HL-60 (cell line): ENCODE data around the gene HCAR2.
A peak's percentile ranks its signal among the peaks of the same experiment; 100 is the strongest.

ENCODE experiments used
- DNase-seq, 2 experiments: peaks; one replicate each; pipeline ENCODE4 v3.0.0-alpha.2; 2010 to 2020; ENCODE audit warnings: low read depth in 1 of 2, low spot score in 1 of 2
- H3K27ac ChIP-seq: fragments of 250-450 bp; sonication (Bioruptor Pico); replicated peaks from 2 replicates; pipeline ENCODE4 v1.5.1; 2020; ENCODE audit warnings: mild to moderate bottlenecking, moderate library complexity
- H3K27me3 ChIP-seq: fragments of 250-450 bp; sonication (Bioruptor Pico); 2 replicates; pipeline ENCODE4 v1.5.1; 2021; ENCODE audit warnings: mild to moderate bottlenecking, moderate library complexity; ENCODE audit not compliant: insufficient read depth, poor library complexity, severe bottlenecking
- H3K4me3 ChIP-seq: replicated peaks from 2 replicates; pipeline ENCODE4 v1.5.1; 2011; ENCODE audit warnings: mild to moderate bottlenecking, control low read depth, low read length; ENCODE audit not compliant: insufficient read depth
- CTCF ChIP-seq: IDR thresholded peaks from one replicate; pipeline ENCODE4 v1.5.1; 2011; ENCODE audit warnings: low read length, control low read depth, inconsistent platforms; ENCODE audit not compliant: insufficient read depth
- GABPA ChIP-seq: IDR thresholded peaks from 2 replicates; pipeline ENCODE4 v1.6.1; 2012; ENCODE audit warnings: low read depth
- POLR2AphosphoS5 ChIP-seq: IDR thresholded peaks from 2 replicates; pipeline ENCODE4 v1.6.1; 2012; ENCODE audit warnings: low read depth
- SPI1 ChIP-seq: IDR thresholded peaks from 2 replicates; pipeline ENCODE4 v1.6.1; 2012; ENCODE audit warnings: low read depth, mild to moderate bottlenecking, borderline replicate concordance
- TF ChIP-seq, protein P1 (sequence below): IDR thresholded peaks from 2 replicates; pipeline ENCODE4 v1.6.1; 2012; ENCODE audit warnings: low read depth; ENCODE audit not compliant: insufficient replicate concordance

Gene HCAR2

GRCh38 chr12:122747224-122748135 is 44.3 kb upstream of the HCAR2 start:
- TF ChIP-seq POLR2AphosphoS5 (no peak), CTCF (no peak), GABPA (no peak), SPI1 (peak; percentile 83)
- H3K27me3 ChIP-seq = no peaks in the 10 kb centered on the region
- H3K4me3 ChIP-seq = no peak overlapping the region
- H3K27ac ChIP-seq = no peak overlapping the region
- DNase-seq = peak in 1 of 2 experiments; percentile 48

DNA sequence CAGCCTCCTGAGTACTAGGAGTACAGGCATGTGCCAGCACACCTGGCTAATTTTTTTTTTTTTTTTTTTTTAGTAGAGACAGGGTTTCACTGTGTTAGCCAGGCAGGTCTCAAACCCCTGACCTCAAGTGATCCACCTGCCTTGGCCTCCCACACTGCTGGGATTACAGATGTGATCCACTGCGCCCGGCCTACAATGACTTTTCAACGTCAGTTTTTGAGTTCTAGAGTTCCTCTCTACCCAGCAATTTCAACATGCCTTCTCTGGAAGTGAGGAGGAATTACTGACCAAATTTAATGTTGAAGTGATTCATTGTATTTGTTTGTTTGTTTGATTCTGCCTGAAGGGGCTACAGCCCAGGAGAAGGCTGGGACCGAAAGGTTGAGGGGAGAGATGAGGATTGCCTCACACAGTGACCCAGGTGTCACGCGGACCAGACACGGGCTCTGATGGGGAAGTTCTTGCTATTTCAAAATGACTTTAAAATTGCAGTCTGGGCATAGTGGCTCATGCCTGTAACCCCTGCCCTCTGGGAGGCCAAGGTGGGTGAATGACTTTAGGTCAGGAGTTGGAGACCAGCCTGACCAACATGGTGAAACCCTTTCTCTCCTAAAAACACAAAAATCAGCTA is 40.9 kb upstream of the HCAR2 start:
- no peak for TF ChIP-seq POLR2AphosphoS5
- TF ChIP-seq, protein P1, sequence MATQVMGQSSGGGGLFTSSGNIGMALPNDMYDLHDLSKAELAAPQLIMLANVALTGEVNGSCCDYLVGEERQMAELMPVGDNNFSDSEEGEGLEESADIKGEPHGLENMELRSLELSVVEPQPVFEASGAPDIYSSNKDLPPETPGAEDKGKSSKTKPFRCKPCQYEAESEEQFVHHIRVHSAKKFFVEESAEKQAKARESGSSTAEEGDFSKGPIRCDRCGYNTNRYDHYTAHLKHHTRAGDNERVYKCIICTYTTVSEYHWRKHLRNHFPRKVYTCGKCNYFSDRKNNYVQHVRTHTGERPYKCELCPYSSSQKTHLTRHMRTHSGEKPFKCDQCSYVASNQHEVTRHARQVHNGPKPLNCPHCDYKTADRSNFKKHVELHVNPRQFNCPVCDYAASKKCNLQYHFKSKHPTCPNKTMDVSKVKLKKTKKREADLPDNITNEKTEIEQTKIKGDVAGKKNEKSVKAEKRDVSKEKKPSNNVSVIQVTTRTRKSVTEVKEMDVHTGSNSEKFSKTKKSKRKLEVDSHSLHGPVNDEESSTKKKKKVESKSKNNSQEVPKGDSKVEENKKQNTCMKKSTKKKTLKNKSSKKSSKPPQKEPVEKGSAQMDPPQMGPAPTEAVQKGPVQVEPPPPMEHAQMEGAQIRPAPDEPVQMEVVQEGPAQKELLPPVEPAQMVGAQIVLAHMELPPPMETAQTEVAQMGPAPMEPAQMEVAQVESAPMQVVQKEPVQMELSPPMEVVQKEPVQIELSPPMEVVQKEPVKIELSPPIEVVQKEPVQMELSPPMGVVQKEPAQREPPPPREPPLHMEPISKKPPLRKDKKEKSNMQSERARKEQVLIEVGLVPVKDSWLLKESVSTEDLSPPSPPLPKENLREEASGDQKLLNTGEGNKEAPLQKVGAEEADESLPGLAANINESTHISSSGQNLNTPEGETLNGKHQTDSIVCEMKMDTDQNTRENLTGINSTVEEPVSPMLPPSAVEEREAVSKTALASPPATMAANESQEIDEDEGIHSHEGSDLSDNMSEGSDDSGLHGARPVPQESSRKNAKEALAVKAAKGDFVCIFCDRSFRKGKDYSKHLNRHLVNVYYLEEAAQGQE = no peak
- TF ChIP-seq CTCF = no peak
- no peak for TF ChIP-seq SPI1
- no peak for TF ChIP-seq GABPA
- no peaks in the 10 kb centered on the region for H3K27me3 ChIP-seq
- DNase-seq = peak in 1 of 2 experiments; percentile 75

DNA sequence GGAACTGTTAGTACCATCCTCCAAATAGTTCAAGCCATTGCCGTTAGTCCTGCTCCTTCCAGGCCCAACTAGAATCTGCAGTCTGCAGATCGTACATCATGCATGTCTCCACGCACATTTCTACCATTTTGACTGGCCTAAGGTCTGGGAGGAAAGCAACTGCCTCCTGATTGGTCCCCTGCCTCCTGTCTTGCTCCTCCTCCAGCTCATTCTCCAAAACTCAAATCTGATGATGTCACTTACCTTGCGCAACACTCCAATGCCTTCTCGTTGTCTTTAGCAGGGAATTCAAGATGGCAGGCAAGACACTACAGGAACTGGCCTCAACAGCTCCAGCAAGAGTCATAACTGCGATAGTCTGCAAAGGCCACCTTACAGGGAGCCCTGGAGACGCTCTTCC is 37.2 kb upstream of the HCAR2 start:
- DNase-seq = no peak
- no peaks in the 10 kb centered on the region for H3K27me3 ChIP-seq
- H3K4me3 ChIP-seq = no peak overlapping the region
- no peak for TF ChIP-seq SPI1
- TF ChIP-seq POLR2AphosphoS5 = no peak
- TF ChIP-seq GABPA = no peak
- H3K27ac ChIP-seq = no peak overlapping the region

More for the DNA sequence above, 40.9 kb upstream of the HCAR2 start:
- no peak overlapping the region for H3K4me3 ChIP-seq
- no peak overlapping the region; the same call in none of the 2 replicates for H3K27ac ChIP-seq

- Histone ChIP-seq H3K4me3 (no peak overlapping the region), H3K27ac (no peak overlapping the region), H3K27me3 (no peaks in the 10 kb centered on the region)
- TF ChIP-seq POLR2AphosphoS5 (no peak), CTCF (no peak), SPI1 (no peak), GABPA (no peak)
- TF ChIP-seq, protein P1 = no peak
- no peak for DNase-seq
Measured at GRCh38 chr12:122738571-122738970, 35.4 kb upstream of the HCAR2 start.
